Activated T-cell treated with anti-CD3 and anti-CD28 coated beads, Interleukin-2, amount 50 U/mL, for 48 hours (primary cell): ENCODE results near the gene CBX3.
"Not testable (repeated sequence)": the region's sequence is repeated elsewhere in the genome, so short reads cannot be mapped to it uniquely, and the experiment has no call there.

Experiments used
- DNase-seq, 2 experiments: peaks; one replicate each; pipeline ENCODE4 v3.0.0-alpha.2; 2020

CBX3 gene

GRCh38 chr7:26188957-26189541 lies 12.5 kb upstream of the CBX3 start:
- DNase-seq = no peak

- no peak for DNase-seq
These were observed 11.8 kb upstream of the CBX3 start for GRCh38 chr7:26189697-26190096.

- no peak for DNase-seq
These were observed 11.1 kb upstream of the CBX3 start for GRCh38 chr7:26190417-26190869.

GRCh38 chr7:26191233-26191973 lies 10.1 kb upstream of the CBX3 start:
- DNase-seq = no peak

- no peak for DNase-seq
These were observed 9.5 kb upstream of the CBX3 start for GRCh38 chr7:26191974-26192479.

GRCh38 chr7:26192485-26193087 lies 9.0 kb upstream of the CBX3 start:
- no peak for DNase-seq

GRCh38 chr7:26193432-26194207 lies 7.9 kb upstream of the CBX3 start:
- no peak for DNase-seq

- not testable (repeated sequence) for DNase-seq
These were observed 6.8 kb upstream of the CBX3 start for GRCh38 chr7:26194764-26195163.

GRCh38 chr7:26195182-26195581 lies 6.4 kb upstream of the CBX3 start:
- no peak for DNase-seq

GRCh38 chr7:26195867-26196657 lies 5.5 kb upstream of the CBX3 start:
- DNase-seq = no peak

GRCh38 chr7:26197153-26198115 lies 4.1 kb upstream of the CBX3 start:
- DNase-seq = no peak

GRCh38 chr7:26198133-26198780 lies 3.3 kb upstream of the CBX3 start:
- no peak for DNase-seq

- DNase-seq = no peak
These were observed 2.8 kb upstream of the CBX3 start for GRCh38 chr7:26198781-26199169.

- DNase-seq = peak; percentile 66 to 70
These were observed 2.1 kb upstream of the CBX3 start for GRCh38 chr7:26199301-26200037.

GRCh38 chr7:26200038-26200443 lies 1.5 kb upstream of the CBX3 start:
- DNase-seq = peak; percentile 85 to 87

GRCh38 chr7:26200444-26201246 lies 900 bp upstream of the CBX3 start, which contains the start of gene HNRNPA2B1:
HNRNPA2B1 (minus strand) TSS chr7:26200746; CDS start chr7:26200577, 169 bp downstream.
- peak; percentile 99 to 100 for DNase-seq

- DNase-seq = peak; percentile 73 to 75
These were observed 760 bp downstream of the CBX3 start for GRCh38 chr7:26202019-26202990.

- DNase-seq = no peak
These were observed 1.5 kb downstream of the CBX3 start for GRCh38 chr7:26203016-26203415.
